GM21576 (cell line): Measurements from ENCODE around the gene FHIT.
A peak's percentile ranks its signal among the peaks of the same experiment; 100 is the strongest.

Experiments
- ATAC-seq: cut with Tn5 transposase; IDR thresholded peaks from one replicate; pipeline ENCODE4 v1.9.1; 2021; ENCODE audit warnings: mild to moderate bottlenecking, moderate library complexity; ENCODE audit not compliant: unreplicated experiment

FHIT gene

GRCh38 chr3:60095516-60095915, 1155.7 kb downstream of the FHIT start:
- no peak for ATAC-seq

- no peak for ATAC-seq
Observed at GRCh38 chr3:60094392-60094947, 1156.8 kb downstream of the FHIT start.

GRCh38 chr3:60090548-60090947, 1160.7 kb downstream of the FHIT start:
- ATAC-seq: no peak

GRCh38 chr3:60086811-60087210, 1164.4 kb downstream of the FHIT start:
- ATAC-seq: peak; percentile 87

- no peak for ATAC-seq
Observed at GRCh38 chr3:60085649-60086048, 1165.6 kb downstream of the FHIT start.

- peak; percentile 63 for ATAC-seq
Observed at GRCh38 chr3:60081381-60082095, 1169.7 kb downstream of the FHIT start.

- ATAC-seq: no peak
Observed at GRCh38 chr3:60080648-60081047, 1170.6 kb downstream of the FHIT start.

- no peak for ATAC-seq
Observed at GRCh38 chr3:60079076-60079475, 1172.2 kb downstream of the FHIT start.

- no peak for ATAC-seq
Observed at GRCh38 chr3:60076331-60076730, 1174.9 kb downstream of the FHIT start.

- no peak for ATAC-seq
Observed at GRCh38 chr3:60073942-60074341, 1177.3 kb downstream of the FHIT start.

GRCh38 chr3:60073228-60073627, 1178.0 kb downstream of the FHIT start:
- no peak for ATAC-seq

GRCh38 chr3:60070366-60070765, 1180.9 kb downstream of the FHIT start:
- ATAC-seq: no peak

- ATAC-seq: no peak
Observed at GRCh38 chr3:60065227-60065868, 1185.9 kb downstream of the FHIT start.

- no peak for ATAC-seq
Observed at GRCh38 chr3:60064210-60065178, 1186.8 kb downstream of the FHIT start.

- ATAC-seq: no peak
Observed at GRCh38 chr3:60056404-60056803, 1194.8 kb downstream of the FHIT start.

GRCh38 chr3:60055765-60056164, 1195.5 kb downstream of the FHIT start:
- no peak for ATAC-seq

GRCh38 chr3:60053526-60054265, 1197.6 kb downstream of the FHIT start:
- no peak for ATAC-seq

GRCh38 chr3:60048447-60048848, 1202.8 kb downstream of the FHIT start:
- ATAC-seq: no peak

GRCh38 chr3:60047426-60048200, 1203.6 kb downstream of the FHIT start:
- no peak for ATAC-seq

GRCh38 chr3:60046210-60046609, 1205.0 kb downstream of the FHIT start:
- no peak for ATAC-seq
